ENCODE results near the gene ZNF558. TPM values are rescaled to one million over a fixed set of nuclear protein-coding genes. Genes with fewer than 3 reads are reported as not detected.

ZNF558 gene
- total RNA-seq, 1 experiment from 2014 or later = 30.2 TPM

DNA sequence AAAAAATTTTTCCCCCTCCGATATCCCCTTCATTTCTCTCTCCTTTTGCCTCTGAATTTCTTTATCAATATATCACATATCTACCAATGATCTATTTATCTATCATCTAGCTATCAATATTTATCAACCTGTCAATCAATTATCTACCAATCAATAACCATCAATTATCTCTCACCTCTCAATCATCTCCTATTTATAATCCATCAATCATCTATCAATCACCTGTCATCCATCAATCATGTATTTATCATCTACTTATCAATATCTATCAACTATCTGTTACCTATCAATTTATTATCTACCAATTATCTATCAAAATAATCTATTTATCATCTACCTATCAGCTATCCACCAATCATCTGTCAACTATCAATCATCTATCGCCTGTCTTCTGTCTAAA lies 17.1 kb upstream of the ZNF558 start:
- Histone ChIP-seq H2BK5ac (ENCODE audit: insufficient read length, low read length) (no peak overlapping the region), H3K23me2 (ENCODE audit: insufficient read length, low read depth, low read length, poor library complexity, severe bottlenecking) (no peaks in the 10 kb centered on the region), H4K5ac (ENCODE audit: insufficient read length, low read depth, low read length) (no peak overlapping the region), H3K79me2 (ENCODE audit: insufficient read depth, low read length) (no peaks in the 10 kb centered on the region), H3K4me1 (ENCODE audit: insufficient read depth, low read length) (no peaks in the 10 kb centered on the region), H3K9ac (ENCODE audit: extremely low read depth, insufficient read length, low read length) (no peak overlapping the region), H2AFZ (ENCODE audit: low read length) (no peak overlapping the region), H2AK5ac (ENCODE audit: insufficient read length, low read length) (no peak overlapping the region), H3K27me3 (ENCODE audit: insufficient read depth, low read length) (no peaks in the 10 kb centered on the region), H3K14ac (ENCODE audit: insufficient read depth, low read length) (no peak overlapping the region), H3K27ac (ENCODE audit: insufficient read length, low read depth, low read length) (no peak overlapping the region), H3T11ph (ENCODE audit: low read length) (no peak overlapping the region), H3K18ac (ENCODE audit: insufficient read length, low read depth, low read length) (no peak overlapping the region), H3K56ac (ENCODE audit: insufficient read length, low read depth, low read length) (no peak overlapping the region), H2BK120ac (ENCODE audit: low read depth, low read length, poor library complexity, severe bottlenecking) (no peak overlapping the region), H4K8ac (replicated peaks; ENCODE audit: insufficient read length, low read depth, low read length) (no peak overlapping the region), H4K20me1 (ENCODE audit: control insufficient read depth, insufficient read depth, insufficient read length) (no peaks in the 10 kb centered on the region), H3K4me2 (ENCODE audit: insufficient read depth, insufficient read length, low read length) (no peak overlapping the region), H3K79me1 (ENCODE audit: insufficient read depth, low read depth, low read length, poor library complexity, severe bottlenecking) (no peaks in the 10 kb centered on the region), H3K4ac (ENCODE audit: low read depth, low read length) (no peak overlapping the region), H2BK15ac (ENCODE audit: low read depth, low read length) (no peak overlapping the region), H3K9me3 (ENCODE audit: control insufficient read depth, low read depth, low read length) (peaks cover 59% of the 10 kb centered on the region), H4K91ac (ENCODE audit: insufficient read length, low read depth, low read length) (no peak overlapping the region), H2BK12ac (ENCODE audit: insufficient read length, low read depth, low read length) (no peak overlapping the region), H3K23ac (ENCODE audit: insufficient read length, low read depth, low read length) (no peak overlapping the region), H2BK20ac (ENCODE audit: low read depth, low read length, poor library complexity, severe bottlenecking) (no peak overlapping the region)
- WGBS (ENCODE audit: extremely low coverage, insufficient read length, low lambda C conversion rate) = 100% methylated on average over 2 of the region's 2 CpGs
- Mint-ChIP-seq H3K36me3 (ENCODE audit: insufficient read depth in 1 of 3, low read depth in 3 of 3) (peaks cover 5 to 38% (median 12%) of the 10 kb centered on the region in 3 experiments; a peak in 6 of 7 replicates), H3K27me3 (ENCODE audit: low read depth) (peaks cover 5% of the 10 kb centered on the region), H3K4me1 (no peaks in the 10 kb centered on the region), H3K27ac (no peak overlapping the region), H3K9me3 (peaks cover 75 to 91% of the 10 kb centered on the region in 2 experiments), H3K4me3 (no peak overlapping the region)
- no peak for TF ChIP-seq CTCF (conservative IDR thresholded peaks at IDR 0.05)
- DNase-seq = no peak

Data from H9 (cell line).